Measurements from ENCODE around the gene ZNF273. TPM values are rescaled to one million over a fixed set of nuclear protein-coding genes. Genes with fewer than 3 reads are reported as not detected.
A peak's percentile ranks its signal among the peaks of the same experiment; 100 is the strongest.
"Not testable (repeated sequence)": the region's sequence is repeated elsewhere in the genome, so short reads cannot be mapped to it uniquely, and the experiment has no call there.

ZNF273 gene
- total RNA-seq, 1 donor from 2014 or later = 2.3 TPM

GRCh38 chr7:64947252-64948000 lies 44.4 kb downstream of the ZNF273 start:
- H3K36me3 ChIP-seq = no peaks in the 10 kb centered on the region
- intact Hi-C loops (cut with DNase I) = no loop called here
- H3K9me3 ChIP-seq = no peaks in the 10 kb centered on the region
- peaks cover 10% of the 10 kb centered on the region for H3K4me1 ChIP-seq
- peak; percentile 69 for DNase-seq
- H3K4me3 ChIP-seq = peak overlapping the region; percentile 43
- H3K27me3 ChIP-seq = peaks cover 19% of the 10 kb centered on the region
- ATAC-seq = peak; percentile 65
- TF ChIP-seq CTCF (IDR thresholded peaks at IDR 0.05) = no peak
- H3K27ac ChIP-seq = no peak overlapping the region

- peaks cover 19% of the 10 kb centered on the region for H3K27me3 ChIP-seq
- H3K4me1 ChIP-seq; H3K9me3 ChIP-seq; ATAC-seq; H3K4me3 ChIP-seq; intact Hi-C loops (cut with DNase I); DNase-seq; H3K36me3 ChIP-seq; H3K27ac ChIP-seq: not testable (repeated sequence)
Measured at GRCh38 chr7:64948774-64949173, 45.7 kb downstream of the ZNF273 start.

- H3K27me3 ChIP-seq = peaks cover 19% of the 10 kb centered on the region
- H3K4me1 ChIP-seq, H3K27ac ChIP-seq, H3K36me3 ChIP-seq, DNase-seq, H3K9me3 ChIP-seq, H3K4me3 ChIP-seq: not testable (repeated sequence)
- peak; percentile 32 for ATAC-seq
- intact Hi-C loops (cut with DNase I) = loop anchor here (5.0 kb wide), 1 partner anchor 357 kb away; no protein-coding TSS in a partner anchor
Measured at GRCh38 chr7:64950673-64951072, 47.6 kb downstream of the ZNF273 start.

- ATAC-seq = peak; percentile 87
- intact Hi-C loops (cut with DNase I) = loop anchor here (5.0 kb wide), 1 partner anchor 356 kb away; no protein-coding TSS in a partner anchor
Measured at GRCh38 chr7:64951250-64951848, 48.3 kb downstream of the ZNF273 start.

GRCh38 chr7:64959072-64959747 lies 56.1 kb downstream of the ZNF273 start:
- Histone ChIP-seq H3K9me3 (peaks cover 3% of the 10 kb centered on the region), H3K4me3 (no peak overlapping the region), H3K27me3 (no peaks in the 10 kb centered on the region), H3K27ac (no peak overlapping the region), H3K36me3 (no peaks in the 10 kb centered on the region), H3K4me1 (no peaks in the 10 kb centered on the region)
- ATAC-seq = no peak
- TF ChIP-seq CTCF (IDR thresholded peaks at IDR 0.05) = no peak
- intact Hi-C loops (cut with DNase I) = no loop called here
- no peak for DNase-seq

More at GRCh38 chr7:64951250-64951848, 48.3 kb downstream of the ZNF273 start:
- no peak overlapping the region for H3K4me3 ChIP-seq
- no peaks in the 10 kb centered on the region for H3K9me3 ChIP-seq
- TF ChIP-seq CTCF (IDR thresholded peaks at IDR 0.05) = peak; percentile 89
- no peak overlapping the region for H3K27ac ChIP-seq
- H3K36me3 ChIP-seq = no peaks in the 10 kb centered on the region
- H3K27me3 ChIP-seq = peaks cover 19% of the 10 kb centered on the region
- no peak for DNase-seq
- H3K4me1 ChIP-seq = peaks cover 10% of the 10 kb centered on the region

GRCh38 chr7:64965594-64965993 lies 62.5 kb downstream of the ZNF273 start:
- Histone ChIP-seq H3K4me3 (no peak overlapping the region), H3K4me1 (no peaks in the 10 kb centered on the region), H3K9me3 (peaks cover 12% of the 10 kb centered on the region), H3K27ac (no peak overlapping the region), H3K27me3 (no peaks in the 10 kb centered on the region), H3K36me3 (no peaks in the 10 kb centered on the region)
- DNase-seq (no peak), ATAC-seq (no peak)
- intact Hi-C loops (cut with DNase I) = no loop called here
- no peak for TF ChIP-seq CTCF (IDR thresholded peaks at IDR 0.05)

All from upper lobe of right lung (tissue), 1 donor.